Activated B cell treated with CpG ODN at 0.5 μM for 24 hours (primary cell): Measurements from ENCODE around the gene CD68. TPM values are rescaled to one million over a fixed set of nuclear protein-coding genes. Genes with fewer than 3 reads are reported as not detected.

Experiments
- ATAC-seq: fragments of 200-7000 bp; cut with Tn5 transposase; one replicate; pipeline ENCODE4 v1.10.0; 2021; ENCODE audit warnings: low read depth, mild to moderate bottlenecking, moderate library complexity
- CTCF ChIA-PET: fragments of 350-600 bp; sonication (Branson Sonifier 250); formaldehyde crosslinking; loops from one replicate; lab custom pipeline; 2021; ENCODE audit warnings: antibody characterized with exemption; lab: Charles Lee
- POLR2A ChIA-PET: fragments of 350-600 bp; sonication (Branson Sonifier 250); formaldehyde crosslinking; loops from one replicate; lab custom pipeline; 2021; ENCODE audit warnings: antibody characterized with exemption; lab: Charles Lee
- DNase-seq: peaks from one replicate; pipeline ENCODE4 v3.0.0; 2022
- H3K27ac Mint-ChIP-seq: one replicate; pipeline ENCODE4 v1.8.0; 2020; ENCODE audit warnings: mixed read lengths
- H3K27me3 Mint-ChIP-seq: one replicate; pipeline ENCODE4 v1.8.0; 2021; ENCODE audit warnings: mixed read lengths
- H3K36me3 Mint-ChIP-seq: one replicate; pipeline ENCODE4 v1.8.0; 2021; ENCODE audit warnings: low read depth, mixed read lengths
- H3K4me1 Mint-ChIP-seq: one replicate; pipeline ENCODE4 v1.8.0; 2021; ENCODE audit warnings: mixed read lengths
- H3K4me3 Mint-ChIP-seq: one replicate; pipeline ENCODE4 v1.8.0; 2020; ENCODE audit warnings: mild to moderate bottlenecking, mixed read lengths
- H3K9me3 Mint-ChIP-seq: one replicate; pipeline ENCODE4 v1.8.0; 2020; ENCODE audit warnings: mixed read lengths
- CTCF ChIP-seq: fragments of 200-600 bp; IDR thresholded peaks from one replicate; pipeline ENCODE4 v1.8.0; 2022; ENCODE audit warnings: antibody characterized with exemption, mild to moderate bottlenecking
- intact Hi-C: fragments of 100-400 bp; cut with micrococcal nuclease; formaldehyde crosslinking; loops from one replicate; pipeline ENCODE4 v1.15.1; 2024
- total RNA-seq: library from RNA; stranded (reverse); gene quantifications from 2 replicates; pipeline ENCODE4 v1.2.3, GENCODE V29; 2022

The CD68 gene
- total RNA-seq, 1 donor from 2014 or later: 7.2 TPM

- H3K36me3 Mint-ChIP-seq: peaks cover 59% of the 10 kb centered on the region
- CTCF ChIA-PET: interaction anchor here (0.6 to 3.3 kb wide), 30 partner anchors 8 to 544 kb away, joined by 3 to 38 read pairs (median 4); partner anchors contain the start of genes CD68, FXR2, NEURL4 and SAT2
- peaks cover 5% of the 10 kb centered on the region for H3K4me1 Mint-ChIP-seq
- H3K4me3 Mint-ChIP-seq: no peak within 1 kb of the TSS
- no peak within 1 kb of the TSS for H3K27ac Mint-ChIP-seq
- POLR2A ChIA-PET: interaction anchor here (0.6 to 2.4 kb wide), 16 partner anchors 11 to 544 kb away, joined by 3 to 17 read pairs (median 4); partner anchors contain the start of genes CD68, FXR2, POLR2A and SAT2
- ATAC-seq (no peak), DNase-seq (no peak)
- H3K9me3 Mint-ChIP-seq: no peaks in the 10 kb centered on the region
- H3K27me3 Mint-ChIP-seq: no peaks in the 10 kb centered on the region
- no peak for TF ChIP-seq CTCF
- intact Hi-C loops: loop anchor here (1.0 to 10.0 kb wide), 4 partner anchors 29 to 545 kb away; partner anchors contain the start of genes SENP3 and SLC16A11
Measured at GRCh38 chr17:7589891-7590691, 10.7 kb downstream of the CD68 start, which contains the start of gene SOX15. Gene SOX15 (minus strand): TSS chr17:7590094. CDS start chr17:7589676, 418 bp downstream.

- DNase-seq (no peak), ATAC-seq (no peak)
- ChIA-PET POLR2A (interaction anchor here (0.6 to 2.4 kb wide), 3 partner anchors 11 to 105 kb away, joined by 3 to 14 read pairs (median 6); partner anchors contain the start of gene CD68), CTCF (interaction anchor here (2.1 to 3.3 kb wide), 5 partner anchors 19 to 235 kb away, joined by 8 to 38 read pairs (median 21); partner anchors contain the start of genes SENP3, TMEM102 and TMEM95)
- H3K27ac Mint-ChIP-seq: no peak overlapping the region
- H3K9me3 Mint-ChIP-seq: no peaks in the 10 kb centered on the region
- H3K36me3 Mint-ChIP-seq: peaks cover 65% of the 10 kb centered on the region
- peaks cover 3% of the 10 kb centered on the region for H3K4me1 Mint-ChIP-seq
- H3K4me3 Mint-ChIP-seq: no peak overlapping the region
- intact Hi-C loops: no loop called here
- TF ChIP-seq CTCF: no peak
- no peaks in the 10 kb centered on the region for H3K27me3 Mint-ChIP-seq
Measured at GRCh38 chr17:7590743-7591142, 11.3 kb downstream of the CD68 start.

- no peaks in the 10 kb centered on the region for H3K27me3 Mint-ChIP-seq
- POLR2A ChIA-PET: interaction anchor here (1.0 kb wide), 1 partner anchor 94 kb away, joined by 4 read pairs; no protein-coding TSS in a partner anchor
- TF ChIP-seq CTCF: no peak
- no peaks in the 10 kb centered on the region for H3K9me3 Mint-ChIP-seq
- CTCF ChIA-PET: interaction anchor here (0.9 kb wide), 1 partner anchor 78 kb away, joined by 3 read pairs; no protein-coding TSS in a partner anchor
- peaks cover 2% of the 10 kb centered on the region for H3K4me1 Mint-ChIP-seq
- ATAC-seq (no peak), DNase-seq (no peak)
- peaks cover 73% of the 10 kb centered on the region for H3K36me3 Mint-ChIP-seq
- no peak overlapping the region for H3K4me3 Mint-ChIP-seq
- intact Hi-C loops: no loop called here
- no peak overlapping the region for H3K27ac Mint-ChIP-seq
Measured at GRCh38 chr17:7591596-7591995, 12.2 kb downstream of the CD68 start.

- Mint-ChIP-seq H3K36me3 (peaks cover 73% of the 10 kb centered on the region), H3K27me3 (no peaks in the 10 kb centered on the region), H3K27ac (no peak overlapping the region), H3K4me3 (no peak overlapping the region), H3K4me1 (peaks cover 2% of the 10 kb centered on the region), H3K9me3 (no peaks in the 10 kb centered on the region)
- intact Hi-C loops: no loop called here
- DNase-seq (no peak), ATAC-seq (no peak)
- ChIA-PET POLR2A (no interaction called here), CTCF (no interaction called here)
- TF ChIP-seq CTCF: no peak
Measured at GRCh38 chr17:7592422-7593021, 13.1 kb downstream of the CD68 start.
